GM19238 (cell line): ENCODE measurements around the gene ARRB2.

ENCODE experiments used
- DNase-seq: peaks from one replicate; pipeline ENCODE4 v3.0.0; 2011; ENCODE audit warnings: low spot score; ENCODE audit not compliant: insufficient read length

Gene ARRB2

GRCh38 chr17:4753392-4753791, 43.0 kb downstream of the ARRB2 start:
- no peak for DNase-seq

GRCh38 chr17:4759776-4760236, 49.4 kb downstream of the ARRB2 start:
- no peak for DNase-seq

GRCh38 chr17:4764595-4764994, 54.2 kb downstream of the ARRB2 start:
- no peak for DNase-seq

- DNase-seq = no peak
Observed at GRCh38 chr17:4766201-4766600, 55.8 kb downstream of the ARRB2 start.

- no peak for DNase-seq
Observed at GRCh38 chr17:4766723-4767122, 56.3 kb downstream of the ARRB2 start.

DNA sequence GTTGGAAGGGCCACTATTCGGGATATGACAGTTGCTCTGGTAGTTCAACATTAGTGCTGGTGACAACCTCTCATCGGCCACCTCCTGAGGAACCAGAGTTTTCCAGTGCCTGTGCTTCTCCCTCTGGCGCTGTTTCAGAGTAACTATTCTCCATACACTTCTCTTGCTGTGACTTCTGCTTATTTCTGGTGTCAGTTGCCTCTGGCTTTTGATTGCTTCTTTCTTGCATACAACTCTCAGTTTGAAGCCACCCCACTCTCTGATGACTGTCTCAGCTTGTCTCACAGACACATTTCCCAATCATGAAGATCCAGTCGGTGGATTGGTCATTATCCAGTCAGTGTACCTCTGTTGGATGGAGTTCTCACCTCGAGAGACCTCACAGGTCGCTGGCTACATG, 57.9 kb downstream of the ARRB2 start:
- DNase-seq = no peak

DNA sequence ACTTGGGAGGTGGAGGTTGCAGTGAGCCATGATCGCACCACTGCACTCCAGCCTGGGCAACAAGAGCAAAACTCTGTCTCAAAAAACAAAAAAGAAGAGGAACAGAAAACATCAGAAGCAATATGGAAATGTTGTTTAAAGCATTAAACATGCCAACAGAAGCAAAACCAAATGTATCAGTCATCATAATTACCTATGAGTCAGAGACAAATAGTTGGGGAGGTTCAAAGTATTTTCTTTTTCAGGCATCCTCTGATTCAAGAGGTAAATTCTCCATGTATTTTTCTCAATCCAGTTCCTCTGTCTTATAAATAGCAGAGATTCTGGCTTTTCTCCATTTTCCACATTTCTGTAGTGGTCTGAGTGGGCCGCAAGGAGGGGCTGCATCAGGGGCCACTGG, 59.2 kb downstream of the ARRB2 start:
- DNase-seq = no peak
